HEK293T (cell line): Measurements from ENCODE around the gene SRD5A1.

Experiments
- ARNT ChIP-seq: fragments of 450-650 bp; IDR thresholded peaks from 2 replicates; pipeline ENCODE4 v1.6.1; 2017; ENCODE audit warnings: mild to moderate bottlenecking
- BHLHE40 ChIP-seq: fragments of 450-650 bp; IDR thresholded peaks from 2 replicates; pipeline ENCODE4 v1.6.1; 2016; ENCODE audit warnings: mild to moderate bottlenecking, moderate library complexity, borderline replicate concordance
- CTBP1 ChIP-seq: fragments of 450-650 bp; IDR thresholded peaks from 2 replicates; pipeline ENCODE4 v1.6.1; 2016; ENCODE audit warnings: borderline replicate concordance
- ELF4 ChIP-seq: fragments of 450-650 bp; IDR thresholded peaks from 2 replicates; pipeline ENCODE4 v1.6.1; 2017; ENCODE audit warnings: antibody characterized with exemption
- FOXA1 ChIP-seq: fragments of 450-650 bp; IDR thresholded peaks from 2 replicates; pipeline ENCODE4 v1.6.1; 2016; ENCODE audit warnings: mild to moderate bottlenecking
- FOXK2 ChIP-seq: fragments of 450-650 bp; IDR thresholded peaks from 2 replicates; pipeline ENCODE4 v1.6.1; 2016; ENCODE audit warnings: mild to moderate bottlenecking
- FOXM1 ChIP-seq: fragments of 450-650 bp; IDR thresholded peaks from 2 replicates; pipeline ENCODE4 v1.6.1; 2017; ENCODE audit warnings: mild to moderate bottlenecking, borderline replicate concordance
- HDGF ChIP-seq: fragments of 450-650 bp; IDR thresholded peaks from 2 replicates; pipeline ENCODE4 v1.6.1; 2017; ENCODE audit warnings: antibody characterized with exemption, borderline replicate concordance
- NFRKB ChIP-seq: fragments of 450-650 bp; IDR thresholded peaks from 2 replicates; pipeline ENCODE4 v1.6.1; 2016; ENCODE audit warnings: mild to moderate bottlenecking, moderate library complexity
- SP1 ChIP-seq: fragments of 450-650 bp; IDR thresholded peaks from 2 replicates; pipeline ENCODE4 v1.6.1; 2017
- SUZ12 ChIP-seq: fragments of 450-650 bp; IDR thresholded peaks from 2 replicates; pipeline ENCODE4 v1.6.1; 2016; ENCODE audit warnings: mild to moderate bottlenecking
- TARDBP ChIP-seq: fragments of 450-650 bp; IDR thresholded peaks from 2 replicates; pipeline ENCODE4 v1.6.1; 2016

- TF ChIP-seq HDGF: no peak
- no peak for TF ChIP-seq BHLHE40
- TF ChIP-seq SP1: no peak
- TF ChIP-seq FOXA1: no peak
- no peak for TF ChIP-seq SUZ12
- TF ChIP-seq FOXM1: no peak
- TF ChIP-seq ELF4: no peak
- no peak for TF ChIP-seq ARNT
- no peak for TF ChIP-seq TARDBP
- no peak for TF ChIP-seq FOXK2
- no peak for TF ChIP-seq CTBP1
- TF ChIP-seq NFRKB: no peak
These were observed 81.2 kb downstream of the SRD5A1 start for GRCh38 chr5:6714226-6715041.
